ENCODE data around the gene FRY.

The FRY gene

DNA sequence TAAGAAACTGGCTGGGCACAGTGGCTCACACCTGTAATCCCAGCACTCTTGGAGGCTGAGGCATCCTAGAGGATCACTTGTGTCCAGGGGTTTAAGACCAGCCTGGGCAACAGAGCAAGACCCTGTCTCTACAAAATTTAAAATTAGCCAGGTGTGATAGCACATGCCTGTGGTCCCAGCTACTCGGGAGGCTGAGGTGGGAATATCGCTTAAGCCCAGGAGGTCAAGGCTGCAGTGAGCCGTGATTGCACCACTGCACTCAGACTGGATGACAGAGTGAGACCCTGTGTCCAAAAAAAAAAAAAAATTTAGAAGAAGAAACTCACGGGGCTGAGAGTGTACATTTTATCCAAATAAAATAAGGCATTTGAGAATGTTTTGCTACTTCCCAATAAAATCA is 224.7 kb downstream of the FRY start:
- Histone ChIP-seq H3K27me3 (ENCODE audit: insufficient read depth, poor library complexity, severe bottlenecking) (no peaks in the 10 kb centered on the region), H3K4me3 (replicated peaks; ENCODE audit: insufficient read depth, low read length) (no peak overlapping the region), H3K27ac (replicated peaks) (no peak overlapping the region)
- TF ChIP-seq SPI1 (IDR thresholded peaks at IDR 0.05; ENCODE audit: borderline replicate concordance, low read depth) (no peak), GABPA (IDR thresholded peaks at IDR 0.05; ENCODE audit: low read depth) (no peak), POLR2AphosphoS5 (IDR thresholded peaks at IDR 0.05; ENCODE audit: low read depth) (no peak)
- TF ChIP-seq, protein P1, sequence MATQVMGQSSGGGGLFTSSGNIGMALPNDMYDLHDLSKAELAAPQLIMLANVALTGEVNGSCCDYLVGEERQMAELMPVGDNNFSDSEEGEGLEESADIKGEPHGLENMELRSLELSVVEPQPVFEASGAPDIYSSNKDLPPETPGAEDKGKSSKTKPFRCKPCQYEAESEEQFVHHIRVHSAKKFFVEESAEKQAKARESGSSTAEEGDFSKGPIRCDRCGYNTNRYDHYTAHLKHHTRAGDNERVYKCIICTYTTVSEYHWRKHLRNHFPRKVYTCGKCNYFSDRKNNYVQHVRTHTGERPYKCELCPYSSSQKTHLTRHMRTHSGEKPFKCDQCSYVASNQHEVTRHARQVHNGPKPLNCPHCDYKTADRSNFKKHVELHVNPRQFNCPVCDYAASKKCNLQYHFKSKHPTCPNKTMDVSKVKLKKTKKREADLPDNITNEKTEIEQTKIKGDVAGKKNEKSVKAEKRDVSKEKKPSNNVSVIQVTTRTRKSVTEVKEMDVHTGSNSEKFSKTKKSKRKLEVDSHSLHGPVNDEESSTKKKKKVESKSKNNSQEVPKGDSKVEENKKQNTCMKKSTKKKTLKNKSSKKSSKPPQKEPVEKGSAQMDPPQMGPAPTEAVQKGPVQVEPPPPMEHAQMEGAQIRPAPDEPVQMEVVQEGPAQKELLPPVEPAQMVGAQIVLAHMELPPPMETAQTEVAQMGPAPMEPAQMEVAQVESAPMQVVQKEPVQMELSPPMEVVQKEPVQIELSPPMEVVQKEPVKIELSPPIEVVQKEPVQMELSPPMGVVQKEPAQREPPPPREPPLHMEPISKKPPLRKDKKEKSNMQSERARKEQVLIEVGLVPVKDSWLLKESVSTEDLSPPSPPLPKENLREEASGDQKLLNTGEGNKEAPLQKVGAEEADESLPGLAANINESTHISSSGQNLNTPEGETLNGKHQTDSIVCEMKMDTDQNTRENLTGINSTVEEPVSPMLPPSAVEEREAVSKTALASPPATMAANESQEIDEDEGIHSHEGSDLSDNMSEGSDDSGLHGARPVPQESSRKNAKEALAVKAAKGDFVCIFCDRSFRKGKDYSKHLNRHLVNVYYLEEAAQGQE (IDR thresholded peaks at IDR 0.05; ENCODE audit: insufficient replicate concordance, low read depth): no peak
- TF ChIP-seq, protein P2, sequence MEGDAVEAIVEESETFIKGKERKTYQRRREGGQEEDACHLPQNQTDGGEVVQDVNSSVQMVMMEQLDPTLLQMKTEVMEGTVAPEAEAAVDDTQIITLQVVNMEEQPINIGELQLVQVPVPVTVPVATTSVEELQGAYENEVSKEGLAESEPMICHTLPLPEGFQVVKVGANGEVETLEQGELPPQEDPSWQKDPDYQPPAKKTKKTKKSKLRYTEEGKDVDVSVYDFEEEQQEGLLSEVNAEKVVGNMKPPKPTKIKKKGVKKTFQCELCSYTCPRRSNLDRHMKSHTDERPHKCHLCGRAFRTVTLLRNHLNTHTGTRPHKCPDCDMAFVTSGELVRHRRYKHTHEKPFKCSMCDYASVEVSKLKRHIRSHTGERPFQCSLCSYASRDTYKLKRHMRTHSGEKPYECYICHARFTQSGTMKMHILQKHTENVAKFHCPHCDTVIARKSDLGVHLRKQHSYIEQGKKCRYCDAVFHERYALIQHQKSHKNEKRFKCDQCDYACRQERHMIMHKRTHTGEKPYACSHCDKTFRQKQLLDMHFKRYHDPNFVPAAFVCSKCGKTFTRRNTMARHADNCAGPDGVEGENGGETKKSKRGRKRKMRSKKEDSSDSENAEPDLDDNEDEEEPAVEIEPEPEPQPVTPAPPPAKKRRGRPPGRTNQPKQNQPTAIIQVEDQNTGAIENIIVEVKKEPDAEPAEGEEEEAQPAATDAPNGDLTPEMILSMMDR (IDR thresholded peaks at IDR 0.05; ENCODE audit: insufficient read depth, low read length): no peak
- no peak for DNase-seq (ENCODE audit: low read depth in 1 of 2, low spot score in 1 of 2)

DNA sequence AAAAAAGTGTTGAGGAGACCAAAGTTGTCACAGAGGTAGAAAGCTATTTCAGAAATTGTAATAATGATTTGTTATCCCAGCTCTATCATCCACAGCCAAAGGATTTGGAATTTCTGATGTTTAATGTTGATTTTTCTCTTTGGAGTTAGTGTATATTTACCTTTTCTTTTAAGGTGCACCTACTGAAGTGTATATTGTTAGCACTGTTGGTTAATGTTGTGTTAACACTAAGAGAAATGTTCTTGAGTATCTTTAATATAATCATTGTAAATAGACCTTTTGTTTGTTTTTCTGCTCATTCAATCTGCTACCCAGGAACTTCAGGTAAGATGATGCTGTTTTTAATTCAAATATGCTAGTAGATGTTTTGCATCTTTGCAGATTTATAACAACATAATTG is 226.1 kb downstream of the FRY start:
- no peak overlapping the region for H3K27ac ChIP-seq (replicated peaks)
- H3K4me3 ChIP-seq (replicated peaks; ENCODE audit: insufficient read depth, low read length): no peak overlapping the region
- DNase-seq (ENCODE audit: low read depth in 1 of 2, low spot score in 1 of 2): no peak
- H3K27me3 ChIP-seq (ENCODE audit: insufficient read depth, poor library complexity, severe bottlenecking): no peaks in the 10 kb centered on the region
- TF ChIP-seq GABPA (IDR thresholded peaks at IDR 0.05; ENCODE audit: low read depth): no peak

DNA sequence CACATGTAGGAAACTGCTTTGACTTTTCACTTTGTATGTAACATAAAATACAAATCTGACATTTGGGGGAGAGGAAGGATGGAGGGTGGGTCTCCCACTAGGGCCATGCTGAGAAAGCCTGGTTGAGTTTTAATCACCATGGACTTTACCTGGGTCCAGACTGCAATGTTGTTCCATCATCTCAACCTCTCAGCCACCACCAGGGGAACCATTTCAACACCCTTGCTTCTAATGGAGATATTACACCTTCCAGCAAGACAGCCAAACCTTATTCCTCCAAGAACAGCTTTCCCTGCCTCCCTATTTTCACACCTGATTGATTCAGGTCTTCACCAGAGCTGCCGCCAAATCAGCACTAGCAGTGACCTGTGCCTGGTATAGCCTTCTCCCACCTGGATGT is 227.5 kb downstream of the FRY start:
- TF ChIP-seq, protein P2 (IDR thresholded peaks at IDR 0.05; ENCODE audit: insufficient read depth, low read length): no peak
- no peak for TF ChIP-seq SPI1 (IDR thresholded peaks at IDR 0.05; ENCODE audit: borderline replicate concordance, low read depth)
- TF ChIP-seq POLR2AphosphoS5 (IDR thresholded peaks at IDR 0.05; ENCODE audit: low read depth): no peak
- TF ChIP-seq GABPA (IDR thresholded peaks at IDR 0.05; ENCODE audit: low read depth): no peak
- TF ChIP-seq, protein P1 (IDR thresholded peaks at IDR 0.05; ENCODE audit: insufficient replicate concordance, low read depth): no peak
- DNase-seq (ENCODE audit: low read depth in 1 of 2, low spot score in 1 of 2): no peak
- no peak overlapping the region for H3K4me3 ChIP-seq (replicated peaks; ENCODE audit: insufficient read depth, low read length)
- H3K27me3 ChIP-seq (ENCODE audit: insufficient read depth, poor library complexity, severe bottlenecking): no peaks in the 10 kb centered on the region
- H3K27ac ChIP-seq (replicated peaks): no peak overlapping the region

DNA sequence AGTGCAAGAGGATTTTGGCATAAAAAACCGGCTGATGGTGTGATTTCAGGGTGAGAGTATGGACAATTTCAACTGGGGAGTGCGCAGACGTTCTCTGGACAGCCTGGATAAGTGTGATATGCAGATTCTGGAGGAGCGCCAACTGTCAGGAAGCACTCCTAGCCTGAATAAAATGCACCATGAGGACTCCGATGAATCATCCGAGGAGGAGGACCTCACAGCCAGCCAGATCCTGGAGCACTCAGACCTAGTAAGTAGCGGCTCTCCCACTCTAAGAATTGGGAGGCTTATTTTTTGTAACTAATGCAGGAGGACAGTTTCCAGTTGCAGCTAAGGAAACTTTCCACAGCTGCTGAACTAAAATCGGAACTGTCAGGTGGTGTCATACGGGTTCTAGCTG is 230.0 kb downstream of the FRY start:
- Histone ChIP-seq H3K27me3 (ENCODE audit: insufficient read depth, poor library complexity, severe bottlenecking) (no peaks in the 10 kb centered on the region), H3K27ac (replicated peaks) (no peak overlapping the region), H3K4me3 (replicated peaks; ENCODE audit: insufficient read depth, low read length) (no peak overlapping the region)
- no peak for DNase-seq (ENCODE audit: low read depth in 1 of 2, low spot score in 1 of 2)
- TF ChIP-seq, protein P1 (IDR thresholded peaks at IDR 0.05; ENCODE audit: insufficient replicate concordance, low read depth): no peak
- TF ChIP-seq, protein P2 (IDR thresholded peaks at IDR 0.05; ENCODE audit: insufficient read depth, low read length): no peak
- TF ChIP-seq GABPA (IDR thresholded peaks at IDR 0.05; ENCODE audit: low read depth): no peak
- TF ChIP-seq POLR2AphosphoS5 (IDR thresholded peaks at IDR 0.05; ENCODE audit: low read depth): no peak
- no peak for TF ChIP-seq SPI1 (IDR thresholded peaks at IDR 0.05; ENCODE audit: borderline replicate concordance, low read depth)

Data from HL-60 (cell line).